K562 (cell line): ENCODE results near the gene HCFC1R1. TPM values are rescaled to one million over a fixed set of nuclear protein-coding genes. Genes with fewer than 3 reads are reported as not detected.
A peak's percentile ranks its signal among the peaks of the same experiment; 100 is the strongest.

Experiments
- ARID4B ChIP-seq: sonication (generic); formaldehyde crosslinking; IDR thresholded peaks from 2 replicates; pipeline ENCODE4 v1.8.0; 2022; ENCODE audit warnings: mild to moderate bottlenecking, missing genetic modification reagents
- DPF2 ChIP-seq: fragments of 450-650 bp; IDR thresholded peaks from 2 replicates; pipeline ENCODE4 v1.6.1; 2016
- MAZ ChIP-seq, 2 experiments: fragments of 450-650 bp in 1 of 2; sonication (generic) in 1 of 2; formaldehyde crosslinking; IDR thresholded peaks in 1 of 2; conservative IDR thresholded peaks in 1 of 2; 2 replicates each; pipeline versions ENCODE4 v1.4.0 to v1.5.0; 2020; ENCODE audit warnings: mild to moderate bottlenecking in 1 of 2, missing genetic modification reagents in 1 of 2
- MYNN ChIP-seq, 2 experiments: sonication (generic); formaldehyde crosslinking in 1 of 2; IDR thresholded peaks; 2 replicates each; pipeline versions ENCODE4 v1.5.0 to v1.6.1; 2016 to 2020; ENCODE audit warnings: antibody characterized with exemption in 1 of 2, missing genetic modification reagents in 1 of 2
- SMARCA4 ChIP-seq: fragments of 450-650 bp; IDR thresholded peaks from 2 replicates; pipeline ENCODE4 v1.6.1; 2016
- polyA plus RNA-seq, 8 experiments: library from polyadenylated mRNA; depleted of rRNA in 4 of 8; stranded (reverse) in 5 of 8; unstranded in 3 of 8; fragments of >200 nt; fragmentation: Nextera tagmentation in 2 of 8; fragmentation: Illumina TruSeq in 1 of 8; extraction: Ambion mirVana in 2 of 8; extraction: Trizol in 1 of 8; gene quantifications; 2 replicates each; pipeline versions ENCODE4 v1.2.1 to v1.2.3, GENCODE V29; 2011 to 2014; ENCODE audit warnings: inconsistent platforms in 1 of 8, missing spikeins in 1 of 8
- total RNA-seq, 7 experiments: library from RNA; depleted of rRNA in 6 of 7; stranded (reverse); fragments of >200 nt in 6 of 7; fragmentation: Illumina TruSeq in 2 of 7; extraction: Trizol in 2 of 7; gene quantifications; 2 replicates each; pipeline versions ENCODE4 v1.2.1 to v1.2.3, GENCODE V29; 2011 to 2021; ENCODE audit warnings: low replicate concordance in 1 of 7

The HCFC1R1 gene
- total and polyA plus RNA-seq, 9 of the 15 experiments (the other 6 are each of a cell fraction or from before 2014, with no cell fraction given): 2.2 to 29.0 (median 11.2) TPM

- TF ChIP-seq ARID4B (CRISPR knock-in tag) (0 out of 2 replicates have a peak, but pooled peaks have one; percentile 34), MAZ (CRISPR knock-in tag; conservative IDR thresholded peaks at IDR 0.05 in 1 of 2, IDR thresholded peaks at IDR 0.05 in 1 of 2) (peak in 1 of 2 experiments; percentile 43; a peak in 1 of 4 replicates), DPF2 (no peak), MYNN (IDR thresholded peaks at IDR 0.05) (peak; percentile 41; the same call in 1 of the 2 replicates), MYNN (CRISPR knock-in tag; IDR thresholded peaks at IDR 0.05) (no peak), SMARCA4 (peak; percentile 22; the same call in 1 of the 2 replicates)
These were observed 5.8 kb downstream of the HCFC1R1 start, which contains the start of gene CLDN6 (continued) for GRCh38 chr16:3017794-3018506.
